CD4-positive, alpha-beta T cell treated with Interferon gamma for 1 hour (primary cell): ENCODE results near the gene NPC1L1.
A peak's percentile ranks its signal among the peaks of the same experiment; 100 is the strongest.
"Not testable (repeated sequence)": the region's sequence is repeated elsewhere in the genome, so short reads cannot be mapped to it uniquely, and the experiment has no call there.

ENCODE experiments used
- DNase-seq: peaks from one replicate; pipeline ENCODE4 v3.0.0-alpha.2; 2020

NPC1L1 gene

GRCh38 chr7:44534501-44534900, 6.6 kb downstream of the NPC1L1 start:
- DNase-seq, result peak; percentile 29

GRCh38 chr7:44534087-44534486, 7.0 kb downstream of the NPC1L1 start:
- DNase-seq, result no peak

- no peak for DNase-seq
These were observed 7.7 kb downstream of the NPC1L1 start for GRCh38 chr7:44533301-44534055.

- DNase-seq, result no peak
These were observed 9.4 kb downstream of the NPC1L1 start for GRCh38 chr7:44531421-44532380.

GRCh38 chr7:44530990-44531389, 10.1 kb downstream of the NPC1L1 start:
- no peak for DNase-seq

- DNase-seq, result no peak
These were observed 16.2 kb downstream of the NPC1L1 start for GRCh38 chr7:44524811-44525388.

- DNase-seq, result no peak
These were observed 18.8 kb downstream of the NPC1L1 start for GRCh38 chr7:44522315-44522714.

GRCh38 chr7:44521347-44522095, 19.6 kb downstream of the NPC1L1 start:
- no peak for DNase-seq

- no peak for DNase-seq
These were observed 20.6 kb downstream of the NPC1L1 start for GRCh38 chr7:44520574-44520973.

- no peak for DNase-seq
These were observed 21.6 kb downstream of the NPC1L1 start for GRCh38 chr7:44519546-44519945.

GRCh38 chr7:44518761-44519160, 22.4 kb downstream of the NPC1L1 start:
- DNase-seq, result no peak

- no peak for DNase-seq
These were observed 24.0 kb downstream of the NPC1L1 start for GRCh38 chr7:44517175-44517574.

GRCh38 chr7:44515590-44516268, 25.4 kb downstream of the NPC1L1 start:
- no peak for DNase-seq

GRCh38 chr7:44512736-44513135, 28.4 kb downstream of the NPC1L1 start:
- no peak for DNase-seq

- DNase-seq, result no peak
These were observed 29.2 kb downstream of the NPC1L1 start for GRCh38 chr7:44511863-44512468.

GRCh38 chr7:44511236-44511635, 29.9 kb downstream of the NPC1L1 start:
- no peak for DNase-seq

GRCh38 chr7:44508328-44509030, 32.7 kb downstream of the NPC1L1 start:
- no peak for DNase-seq

- DNase-seq, result not testable (repeated sequence)
These were observed 34.4 kb downstream of the NPC1L1 start for GRCh38 chr7:44506592-44507288.

- DNase-seq, result no peak
These were observed 35.5 kb downstream of the NPC1L1 start for GRCh38 chr7:44505595-44505994.

GRCh38 chr7:44498230-44498954, 42.7 kb downstream of the NPC1L1 start:
- no peak for DNase-seq
